Subcutaneous adipose tissue (tissue), 4 donors: ENCODE data around the gene AMIGO1. TPM values are rescaled to one million over a fixed set of nuclear protein-coding genes. Genes with fewer than 3 reads are reported as not detected.

Experiments used
- CTCF ChIP-seq: fragments of 450-650 bp; IDR thresholded peaks from one replicate; pipeline ENCODE4 v1.5.1; 2016; ENCODE audit warnings: low read depth, mild to moderate bottlenecking, control low read depth, antibody characterized with exemption, moderate library complexity
- total RNA-seq, 4 donors: library from RNA; depleted of rRNA; stranded (reverse); fragments of >200 nt; gene quantifications; one replicate each; pipeline ENCODE4 v1.1.0, GENCODE V29; 2016

Gene AMIGO1
- total RNA-seq: 1 to 10 TPM; 2.6 to 5.4 (median 3.4) TPM

GRCh38 chr1:109509176-109510134, at the start of gene AMIGO1:
TSS of gene AMIGO1 (minus strand) at chr1:109509727. CDS start at chr1:109508912, 815 bp downstream.
- no peak for TF ChIP-seq CTCF

GRCh38 chr1:109557520-109557919, 48.0 kb upstream of the AMIGO1 start:
- no peak for TF ChIP-seq CTCF

GRCh38 chr1:109556563-109556962, 47.0 kb upstream of the AMIGO1 start:
- TF ChIP-seq CTCF: no peak

GRCh38 chr1:109548321-109549267, 39.1 kb upstream of the AMIGO1 start, which contains the start of gene GNAI3:
TSS of gene GNAI3 (plus strand) at chr1:109548615. CDS start at chr1:109548721, 106 bp downstream.
- TF ChIP-seq CTCF: no peak

GRCh38 chr1:109547463-109548320, 38.2 kb upstream of the AMIGO1 start:
- TF ChIP-seq CTCF: no peak

GRCh38 chr1:109546311-109547109, 37.0 kb upstream of the AMIGO1 start:
- TF ChIP-seq CTCF: no peak
